OCI-LY7 (cell line): ENCODE data around the gene ALG1. TPM values are rescaled to one million over a fixed set of nuclear protein-coding genes. Genes with fewer than 3 reads are reported as not detected.

Experiments used
- BruUV-seq: library from RNA; stranded (reverse); fragments of 400-500 nt; replicated peaks from 2 replicates; lab custom pipeline; 2021; lab: Mats Ljungman, UMichigan
- CTCF ChIA-PET: fragments of 300-600 bp; sonication (Branson Sonifier 250); formaldehyde crosslinking; loops from one replicate; lab custom pipeline; 2022; ENCODE audit warnings: antibody characterized with exemption; ENCODE audit not compliant: unreplicated experiment; lab: Charles Lee
- POLR2A ChIA-PET: fragments of 300-600 bp; sonication (Branson Sonifier 250); formaldehyde crosslinking; loops from one replicate; lab custom pipeline; 2022; ENCODE audit warnings: antibody characterized with exemption; lab: Charles Lee
- DNase-seq: peaks from one replicate; pipeline ENCODE4 v3.0.0-alpha.2; 2015; ENCODE audit warnings: low spot score
- H2AFZ ChIP-seq: fragments of 200-600 bp; sonication (generic), shearing (Covaris generic); 2 replicates; pipeline ENCODE4 v1.6.1; 2014; ENCODE audit warnings: mild to moderate bottlenecking, antibody characterized with exemption, low read length, moderate library complexity
- H3K27ac ChIP-seq: fragments of 200-600 bp; sonication (generic); 2 replicates; pipeline ENCODE4 v1.5.1; 2014; ENCODE audit warnings: mixed run types, low read depth, mild to moderate bottlenecking, moderate library complexity, low read length, inconsistent platforms; ENCODE audit not compliant: poor library complexity, severe bottlenecking
- H3K36me3 ChIP-seq: fragments of 200-600 bp; sonication (generic); 2 replicates; pipeline ENCODE4 v1.6.1; 2014; ENCODE audit warnings: mild to moderate bottlenecking, antibody characterized with exemption, low read length, moderate library complexity, mixed read lengths; ENCODE audit not compliant: insufficient read depth
- H3K4me1 ChIP-seq: fragments of 200-600 bp; sonication (generic); 2 replicates; pipeline ENCODE4 v1.5.1; 2014; ENCODE audit warnings: mild to moderate bottlenecking, low read length; ENCODE audit not compliant: insufficient read depth, poor library complexity, severe bottlenecking
- H3K4me2 ChIP-seq: fragments of 200-600 bp; sonication (generic); 2 replicates; pipeline ENCODE4 v1.6.1; 2014; ENCODE audit warnings: mild to moderate bottlenecking, low read length
- H3K4me3 ChIP-seq: fragments of 200-600 bp; sonication (generic); 2 replicates; pipeline ENCODE4 v1.5.1; 2014; ENCODE audit warnings: mild to moderate bottlenecking, low read depth, low read length; ENCODE audit not compliant: poor library complexity, severe bottlenecking
- H3K79me2 ChIP-seq: fragments of 200-600 bp; sonication (generic); 2 replicates; pipeline ENCODE4 v1.6.1; 2016; ENCODE audit warnings: low read depth, mild to moderate bottlenecking, low read length, moderate library complexity, mixed read lengths; ENCODE audit not compliant: insufficient read depth
- H3K9me2 ChIP-seq: fragments of 200-600 bp; sonication (generic); 2 replicates; pipeline ENCODE4 v1.6.1; 2016; ENCODE audit warnings: mild to moderate bottlenecking, low read length, mixed read lengths; ENCODE audit not compliant: insufficient read depth
- H3K9me3 ChIP-seq: fragments of 200-600 bp; sonication (generic); 2 replicates; pipeline ENCODE4 v1.6.1; 2014; ENCODE audit warnings: mild to moderate bottlenecking, mixed run types, low read length, mixed read lengths
- H4K20me1 ChIP-seq: fragments of 200-600 bp; sonication (generic); 2 replicates; pipeline ENCODE4 v1.6.1; 2014; ENCODE audit warnings: mild to moderate bottlenecking, antibody characterized with exemption, low read length, moderate library complexity, mixed read lengths; ENCODE audit not compliant: insufficient read depth
- CTCF ChIP-seq: fragments of 200-600 bp; sonication (generic); conservative IDR thresholded peaks from 2 replicates; pipeline ENCODE4 v1.5.1; 2014; ENCODE audit warnings: mild to moderate bottlenecking, antibody characterized with exemption, low read length, moderate library complexity, mixed read lengths
- EZH2phosphoT487 ChIP-seq: fragments of 200-600 bp; sonication (generic); IDR thresholded peaks from 2 replicates; pipeline ENCODE4 v1.6.1; 2018; ENCODE audit warnings: low read depth, borderline replicate concordance, mild to moderate bottlenecking, mixed run types, antibody characterized with exemption, low read length, moderate library complexity, mixed read lengths
- intact Hi-C: fragments of 100-400 bp; cut with micrococcal nuclease; formaldehyde crosslinking; loops from one replicate; pipeline ENCODE4 v1.10.0; 2022; ENCODE audit not compliant: unreplicated experiment
- total RNA-seq, 2 experiments: library from RNA; depleted of rRNA in 1 of 2; stranded (reverse); fragments of >200 nt in 1 of 2; shearing (Covaris generic) in 1 of 2; gene quantifications; 2 replicates each; pipeline ENCODE4 v1.2.3, GENCODE V29; 2014 to 2022

ALG1 gene
- total RNA-seq, 2 experiments from 2014 or later, result 13.7 to 23.1 TPM

DNA sequence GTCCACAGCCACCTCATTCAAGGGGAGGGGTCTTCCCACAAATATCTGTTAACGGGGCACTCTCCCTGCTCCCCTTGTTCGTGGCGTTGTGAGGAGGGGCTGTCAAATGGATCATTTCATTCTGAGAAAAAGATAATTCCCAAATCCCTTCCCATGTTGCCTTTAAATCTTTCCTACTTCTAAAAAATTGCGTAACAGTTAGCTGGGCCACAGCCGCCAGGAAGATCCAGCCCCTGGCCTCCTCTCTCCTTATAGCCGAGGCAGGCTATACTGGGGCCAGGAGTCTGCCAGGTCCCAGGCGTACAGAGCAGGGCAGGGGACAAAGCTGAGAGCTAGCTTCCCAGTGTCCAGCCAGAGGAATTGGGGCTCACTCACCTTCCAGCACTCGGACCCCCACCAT, 6.3 kb upstream of the ALG1 start:
- intact Hi-C loops, result no loop called here
- Histone ChIP-seq H3K4me2 (no peak overlapping the region), H3K4me1 (no peaks in the 10 kb centered on the region), H3K9me2 (no peaks in the 10 kb centered on the region), H3K36me3 (no peaks in the 10 kb centered on the region), H3K9me3 (no peaks in the 10 kb centered on the region), H3K27ac (no peak overlapping the region), H4K20me1 (no peaks in the 10 kb centered on the region), H3K79me2 (no peaks in the 10 kb centered on the region), H2AFZ (no peak overlapping the region), H3K4me3 (no peak overlapping the region)
- ChIA-PET CTCF (no interaction called here), POLR2A (no interaction called here)
- no TSS peak for BruUV-seq
- DNase-seq, result no peak
- TF ChIP-seq EZH2phosphoT487 (no peak), CTCF (no peak)

DNA sequence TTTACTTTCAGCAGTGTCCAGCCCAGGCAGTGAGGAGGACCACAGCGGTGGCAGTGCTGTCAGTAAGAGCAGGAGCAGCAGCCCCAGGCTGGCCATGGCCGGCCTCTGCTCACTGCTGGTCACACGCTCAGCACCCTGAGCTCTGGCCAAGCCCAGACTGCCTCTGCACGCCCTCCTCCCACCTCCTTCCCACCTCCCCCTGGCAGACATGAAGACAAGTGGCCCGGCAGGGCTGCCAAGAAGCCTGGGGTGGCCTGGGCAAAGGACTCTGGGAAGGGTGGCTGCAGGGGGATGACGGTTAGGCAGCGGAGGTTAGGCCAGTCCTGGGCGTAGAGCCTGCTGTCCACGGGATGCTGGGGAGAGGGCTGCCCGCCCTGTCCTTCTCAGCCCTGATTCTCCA, 5.8 kb upstream of the ALG1 start, which contains the start of gene C16orf89:
Gene C16orf89, minus strand, starts transcription at position 144 of the 400 bp plus-strand sequence. Its CDS starts 48 bp downstream, at position 96.
- ChIA-PET CTCF (no interaction called here), POLR2A (no interaction called here)
- no peak for DNase-seq
- H3K4me3 ChIP-seq, result no peak within 1 kb of the TSS
- H3K79me2 ChIP-seq, result no peaks in the 10 kb centered on the region
- intact Hi-C loops, result no loop called here
- no peaks in the 10 kb centered on the region for H4K20me1 ChIP-seq
- peaks cover under 1% of the 10 kb centered on the region for H3K4me1 ChIP-seq
- H3K36me3 ChIP-seq, result no peaks in the 10 kb centered on the region
- no peak within 1 kb of the TSS for H3K4me2 ChIP-seq
- H3K9me3 ChIP-seq, result no peaks in the 10 kb centered on the region
- no peaks in the 10 kb centered on the region for H3K9me2 ChIP-seq
- no peak within 1 kb of the TSS for H2AFZ ChIP-seq
- no peak for TF ChIP-seq EZH2phosphoT487
- TF ChIP-seq CTCF, result no peak
- no peak within 1 kb of the TSS for H3K27ac ChIP-seq
- BruUV-seq, result no TSS peak

- ChIA-PET CTCF (no interaction called here), POLR2A (no interaction called here)
- Histone ChIP-seq H3K79me2 (no peaks in the 10 kb centered on the region), H3K9me3 (no peaks in the 10 kb centered on the region), H3K27ac (no peak overlapping the region), H3K4me1 (peaks cover 7% of the 10 kb centered on the region), H3K9me2 (no peaks in the 10 kb centered on the region), H3K4me2 (no peak overlapping the region), H4K20me1 (no peaks in the 10 kb centered on the region), H3K4me3 (no peak overlapping the region), H3K36me3 (no peaks in the 10 kb centered on the region), H2AFZ (no peak overlapping the region)
- TF ChIP-seq EZH2phosphoT487, result no peak
- intact Hi-C loops, result no loop called here
- no peak for DNase-seq
- BruUV-seq, result no TSS peak
Observed at GRCh38 chr16:5066511-5066910, 5.1 kb upstream of the ALG1 start.
